Stimulated activated naive CD4-positive, alpha-beta T cell (primary cell): ENCODE measurements around the gene HBB.

Source experiments
- DNase-seq, 6 experiments: peaks; one replicate each; lab custom pipeline; 2025; lab: John Stamatoyannopoulos, UW

HBB gene

DNA sequence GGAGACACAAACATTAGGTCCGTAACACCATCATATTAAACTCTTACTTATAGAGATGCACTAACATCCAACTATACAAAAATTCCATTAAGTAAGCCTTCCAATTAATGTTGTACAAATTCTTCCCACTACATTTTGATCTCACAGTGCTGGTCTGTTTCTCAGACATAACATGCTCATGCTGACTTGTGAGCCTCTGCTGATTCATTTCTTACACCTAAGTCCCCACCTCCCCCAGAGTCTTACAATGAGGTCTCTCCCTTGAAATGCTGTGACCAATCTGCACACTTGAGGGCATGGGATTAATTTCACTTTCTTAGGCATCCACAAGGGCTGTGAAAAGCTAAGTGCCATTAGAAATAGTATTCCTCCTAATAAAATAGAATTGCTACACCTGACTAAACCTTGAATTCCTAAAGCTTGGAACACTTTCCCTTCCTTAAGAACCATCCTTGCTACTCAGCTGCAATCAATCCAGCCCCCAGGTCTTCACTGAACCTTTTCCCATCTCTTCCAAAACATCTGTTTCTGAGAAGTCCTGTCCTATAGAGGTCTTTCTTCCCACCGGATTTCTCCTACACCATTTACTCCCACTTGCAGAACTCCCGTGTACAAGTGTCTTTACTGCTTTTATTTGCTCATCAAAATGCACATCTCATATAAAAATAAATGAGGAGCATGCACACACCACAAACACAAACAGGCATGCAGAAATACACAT is 20.8 kb upstream of the HBB start:
- DNase-seq: no peak

DNA sequence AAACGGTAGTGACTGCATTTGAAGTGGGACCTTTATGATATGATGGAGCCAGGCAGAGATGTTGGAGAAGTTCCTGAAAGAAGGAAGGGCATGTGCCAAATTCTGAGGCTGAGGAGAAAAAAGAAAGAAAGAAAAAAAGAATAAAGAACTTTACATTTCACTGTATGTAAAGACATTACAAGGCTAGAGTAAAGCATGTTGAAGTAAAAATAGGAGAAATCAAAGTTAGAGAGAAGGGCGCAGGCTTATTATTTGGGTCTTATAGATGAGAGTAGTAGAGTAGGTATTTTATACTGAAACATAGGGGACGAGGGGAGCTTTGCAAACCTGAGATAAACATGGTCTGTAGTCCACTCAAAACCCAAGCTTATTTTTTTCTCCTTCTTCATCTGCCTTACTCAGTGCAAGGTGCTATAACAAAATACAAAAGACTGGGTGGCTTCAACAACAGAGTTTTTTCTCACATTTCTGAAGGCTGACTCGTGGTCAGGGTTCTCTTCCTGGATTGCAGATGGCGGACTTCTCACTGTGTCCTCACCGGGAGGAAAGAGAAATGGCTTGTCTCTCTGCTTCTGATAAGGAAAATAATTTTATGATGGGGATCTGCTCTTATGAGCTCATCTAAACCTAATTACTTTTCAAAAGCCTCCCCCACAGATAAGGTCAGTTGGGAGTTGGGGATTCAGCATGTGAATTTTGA is 20.1 kb upstream of the HBB start:
- DNase-seq: no peak

DNA sequence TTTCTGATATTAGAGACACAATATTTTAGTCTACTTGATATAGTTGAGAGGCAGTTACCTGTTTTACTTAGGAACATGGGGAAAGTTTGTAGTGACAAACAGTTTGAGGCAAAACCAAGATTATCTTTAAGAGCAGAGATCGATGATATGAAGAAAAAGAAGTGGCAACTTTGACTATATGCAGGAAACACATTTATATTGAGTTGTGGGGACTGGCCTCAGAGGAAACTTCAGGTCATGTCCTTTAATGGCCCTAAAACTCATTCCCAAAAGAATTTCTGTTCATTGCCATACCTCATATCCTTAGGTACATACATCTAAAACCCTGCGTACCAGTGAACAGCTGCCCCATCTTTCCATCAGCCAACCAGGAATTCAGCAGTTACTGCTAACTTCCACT is 18.3 kb upstream of the HBB start:
- DNase-seq: no peak

DNA sequence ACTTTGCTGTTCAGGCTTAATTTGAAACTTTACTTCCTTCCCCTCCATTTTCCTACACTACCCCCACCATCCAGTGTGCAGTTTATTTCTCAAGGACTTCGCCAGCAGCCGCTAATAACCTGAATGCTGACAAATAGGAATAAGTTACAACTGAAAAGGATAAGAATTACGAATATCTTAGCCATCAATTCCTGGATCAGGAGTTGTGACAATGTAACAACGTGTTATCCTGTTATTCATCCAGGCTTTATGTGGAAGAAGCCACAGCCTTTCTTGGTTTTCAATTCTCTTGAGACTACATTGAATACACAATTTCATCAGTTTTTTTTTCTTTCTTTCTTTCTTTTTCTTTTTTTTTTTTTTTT is 16.9 kb upstream of the HBB start:
- no peak for DNase-seq

DNA sequence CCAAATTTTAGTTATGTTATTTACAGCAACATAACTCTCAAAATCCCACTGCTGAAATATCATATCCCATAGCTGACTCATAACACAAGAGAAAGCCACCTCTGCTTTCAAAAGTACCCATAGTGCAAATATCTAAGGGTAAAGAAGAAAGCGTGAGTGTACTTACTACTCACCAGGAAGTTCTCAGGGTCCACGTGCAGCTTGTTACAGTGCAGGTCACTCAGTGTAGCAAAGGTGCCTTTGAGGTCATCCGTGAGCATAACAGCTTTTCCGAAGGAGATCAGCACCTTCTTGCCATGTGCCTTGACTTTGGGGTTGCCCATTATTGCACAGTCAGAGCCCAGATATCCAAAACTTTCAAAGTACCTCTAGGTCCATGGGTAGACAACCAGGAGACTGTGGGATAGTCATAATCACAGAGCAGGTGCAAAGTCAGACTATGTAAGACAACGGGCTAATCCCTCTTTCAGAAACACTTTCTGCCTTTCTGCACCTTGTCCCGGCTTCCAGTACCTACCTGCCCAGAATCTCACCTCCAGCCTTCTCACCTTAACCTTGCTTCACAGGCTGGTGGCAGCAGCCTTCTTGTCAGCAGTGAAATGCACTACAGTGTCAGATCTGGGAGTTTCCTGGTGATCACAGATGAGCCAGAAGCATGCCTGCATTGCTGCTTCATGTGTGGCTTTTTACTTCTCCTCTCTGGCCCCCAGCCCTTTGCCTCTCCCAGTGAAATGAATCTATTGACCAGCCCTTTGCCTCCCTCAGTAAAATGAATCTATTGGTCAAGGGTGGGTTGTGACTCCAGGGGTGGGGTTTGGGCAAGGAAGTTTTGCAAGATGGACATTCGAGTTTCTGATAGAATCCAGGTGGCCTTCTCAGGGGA is 16.3 kb upstream of the HBB start:
- no peak for DNase-seq

DNA sequence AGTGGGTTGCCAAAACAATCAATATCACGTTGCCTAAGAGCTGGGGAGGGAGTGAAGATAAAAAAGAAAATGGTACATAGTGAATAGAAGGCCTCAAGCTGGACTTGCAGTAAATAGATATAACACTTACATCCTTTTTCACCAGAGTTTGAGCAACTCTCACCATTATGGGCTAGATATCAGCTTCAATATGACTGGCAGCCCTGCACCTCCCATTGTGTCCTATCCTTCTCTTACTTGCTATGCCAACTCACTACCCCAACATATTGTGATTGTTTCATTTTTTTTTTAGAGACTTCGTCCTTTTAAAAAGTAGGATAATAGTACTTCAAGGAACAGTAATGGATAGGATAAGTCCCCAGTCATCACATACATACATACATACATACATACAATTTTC is 15.3 kb upstream of the HBB start:
- no peak for DNase-seq

DNA sequence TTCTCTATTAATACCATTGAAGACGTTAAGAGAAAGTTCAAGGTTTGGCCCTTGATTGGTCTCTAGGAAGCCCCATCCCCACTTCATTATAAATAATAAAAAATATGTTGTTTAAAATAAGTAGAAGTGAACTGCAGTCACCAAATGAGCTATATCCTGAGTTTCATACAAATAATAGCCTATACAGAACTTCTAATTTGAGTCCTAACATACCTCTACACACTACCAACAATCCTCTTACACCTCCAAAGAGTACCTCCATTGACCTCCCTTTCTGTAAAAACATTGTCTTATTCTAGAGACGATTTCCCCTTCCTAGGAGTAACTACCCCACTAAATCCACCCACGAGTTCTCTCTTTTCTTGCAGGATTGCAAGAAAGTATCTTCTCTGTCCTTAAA is 14.6 kb upstream of the HBB start:
- no peak for DNase-seq

DNA sequence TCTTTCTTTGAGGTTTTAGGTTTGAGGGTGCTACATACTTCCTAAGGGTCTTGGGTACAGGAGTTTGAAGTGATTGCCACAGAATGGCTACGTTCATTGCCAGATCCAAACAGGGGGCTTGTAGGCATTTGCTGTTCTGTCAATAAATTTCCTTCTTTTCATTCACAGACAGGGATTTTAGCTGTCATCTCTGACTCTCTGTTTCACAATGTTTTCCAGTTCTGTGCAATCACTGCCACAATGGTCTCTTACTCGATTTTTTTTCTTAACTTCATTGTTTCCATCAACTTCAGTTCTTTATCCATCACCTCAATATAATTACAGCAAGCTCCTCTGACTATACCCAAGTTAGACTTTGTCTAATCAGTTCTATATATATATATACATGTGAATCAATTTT is 13.6 kb upstream of the HBB start:
- DNase-seq: no peak

DNA sequence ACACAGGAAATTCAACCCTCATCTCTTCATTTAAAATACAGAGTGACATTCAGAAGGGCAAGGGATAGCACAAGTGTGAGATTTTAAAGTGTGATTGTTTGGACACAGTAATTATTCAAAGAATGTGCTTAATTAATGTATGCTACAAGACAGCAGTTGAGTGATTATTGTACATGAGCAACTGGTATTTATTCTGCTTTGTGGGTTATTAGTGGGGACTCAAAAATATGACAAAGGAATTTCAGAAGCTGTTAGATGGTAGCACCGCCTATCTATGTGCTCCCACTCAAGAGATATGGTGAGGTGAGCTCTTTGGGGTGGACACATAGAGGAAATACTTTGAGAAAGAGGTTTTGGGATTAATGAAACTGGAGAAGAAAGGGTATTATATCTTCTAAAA is 13.2 kb upstream of the HBB start:
- no peak for DNase-seq

DNA sequence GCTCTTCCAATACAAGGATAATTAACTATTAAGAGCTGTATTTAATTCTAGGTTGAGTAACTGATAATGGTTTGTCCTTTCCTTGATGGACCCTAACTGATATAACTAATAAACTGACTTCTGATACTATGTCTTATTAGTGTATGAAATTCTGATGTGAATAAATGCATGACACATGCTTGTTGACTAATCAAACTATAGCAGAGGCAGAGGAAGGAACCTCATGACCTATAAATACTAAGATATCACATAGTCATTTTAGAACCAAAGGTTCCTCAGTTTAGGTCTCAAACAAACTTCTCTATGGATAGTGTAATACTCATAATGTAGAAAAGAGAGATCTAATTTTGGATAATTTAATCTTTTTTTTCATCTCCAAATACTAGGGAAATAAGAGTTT is 12.2 kb upstream of the HBB start:
- DNase-seq: no peak

DNA sequence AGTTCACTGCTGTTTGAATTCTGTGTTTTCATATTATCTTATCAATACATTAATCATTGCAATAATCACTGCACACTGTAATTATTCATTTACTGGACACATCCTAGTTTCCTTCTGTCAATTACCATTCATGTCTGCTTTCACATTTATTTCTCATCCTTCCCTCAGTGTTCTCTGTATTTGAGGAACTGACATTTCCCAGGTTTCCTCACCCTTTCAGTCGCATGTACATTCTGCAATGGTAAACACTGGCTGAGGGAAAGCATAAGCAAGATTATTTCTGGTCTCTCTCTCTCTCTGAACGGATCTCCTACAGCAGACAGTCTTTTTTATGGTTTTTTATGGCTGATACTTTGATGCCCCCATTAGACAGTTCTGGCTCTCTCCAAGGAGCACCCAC is 11.6 kb upstream of the HBB start:
- no peak for DNase-seq

DNA sequence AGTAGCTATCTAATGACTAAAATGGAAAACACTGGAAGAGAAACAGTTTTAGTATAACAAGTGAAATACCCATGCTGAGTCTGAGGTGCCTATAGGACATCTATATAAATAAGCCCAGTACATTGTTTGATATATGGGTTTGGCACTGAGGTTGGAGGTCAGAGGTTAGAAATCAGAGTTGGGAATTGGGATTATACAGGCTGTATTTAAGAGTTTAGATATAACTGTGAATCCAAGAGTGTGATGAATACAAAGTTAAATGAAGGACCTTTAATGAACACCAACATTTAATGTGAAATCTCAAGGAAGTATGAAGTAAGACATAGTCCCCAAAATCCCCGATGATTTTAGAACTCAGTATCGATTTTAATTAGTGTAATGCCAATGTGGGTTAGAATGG is 10.5 kb upstream of the HBB start:
- DNase-seq: no peak

DNA sequence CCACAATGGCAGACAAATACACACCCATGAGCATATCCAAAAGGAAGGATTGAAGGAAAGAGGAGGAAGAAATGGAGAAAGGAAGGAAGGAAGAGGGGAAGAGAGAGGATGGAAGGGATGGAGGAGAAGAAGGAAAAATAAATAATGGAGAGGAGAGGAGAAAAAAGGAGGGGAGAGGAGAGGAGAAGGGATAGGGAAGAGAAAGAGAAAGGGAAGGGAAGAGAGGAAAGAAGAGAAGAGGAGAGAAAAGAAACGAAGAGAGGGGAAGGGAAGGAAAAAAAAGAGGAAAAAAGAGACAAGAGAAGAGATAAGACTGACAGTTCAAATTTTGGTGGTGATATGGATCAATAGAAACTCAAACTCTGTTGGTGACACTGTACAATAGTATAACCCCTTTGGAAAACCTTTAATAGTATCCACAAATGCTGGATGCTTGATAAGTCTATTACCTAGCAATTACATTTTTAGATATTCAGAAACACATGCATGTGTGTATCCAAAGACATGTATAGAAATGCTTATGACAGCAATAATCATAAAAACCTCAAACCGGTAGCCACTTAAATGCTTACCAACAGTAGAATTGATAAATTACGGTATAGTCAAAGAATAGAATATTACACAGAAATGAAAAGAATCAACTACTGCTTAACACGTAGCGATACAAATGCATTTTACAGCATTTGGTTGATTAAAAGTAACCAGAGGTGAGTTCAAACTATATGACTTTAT is 8.7 kb upstream of the HBB start:
- no peak for DNase-seq

DNA sequence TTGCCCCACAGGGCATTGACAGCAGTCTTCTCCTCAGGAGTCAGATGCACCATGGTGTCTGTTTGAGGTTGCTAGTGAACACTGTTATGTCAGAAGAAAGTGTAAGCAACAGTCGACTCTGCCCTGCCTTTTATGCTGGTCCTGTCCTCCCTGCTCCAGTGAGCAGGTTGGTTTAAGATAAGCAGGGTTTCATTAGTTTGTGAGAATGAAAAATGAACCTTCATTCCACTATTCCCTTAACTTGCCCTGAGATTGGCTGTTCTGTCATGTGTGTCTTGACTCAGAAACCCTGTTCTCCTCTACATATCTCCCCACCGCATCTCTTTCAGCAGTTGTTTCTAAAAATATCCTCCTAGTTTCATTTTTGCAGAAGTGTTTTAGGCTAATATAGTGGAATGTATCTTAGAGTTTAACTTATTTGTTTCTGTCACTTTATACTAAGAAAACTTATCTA is 7.5 kb upstream of the HBB start, which contains the start of gene HBD:
TSS of gene HBD (minus strand) at position 103 of the 454 bp plus-strand sequence. CDS start at position 53, 50 bp downstream.
- DNase-seq: no peak

DNA sequence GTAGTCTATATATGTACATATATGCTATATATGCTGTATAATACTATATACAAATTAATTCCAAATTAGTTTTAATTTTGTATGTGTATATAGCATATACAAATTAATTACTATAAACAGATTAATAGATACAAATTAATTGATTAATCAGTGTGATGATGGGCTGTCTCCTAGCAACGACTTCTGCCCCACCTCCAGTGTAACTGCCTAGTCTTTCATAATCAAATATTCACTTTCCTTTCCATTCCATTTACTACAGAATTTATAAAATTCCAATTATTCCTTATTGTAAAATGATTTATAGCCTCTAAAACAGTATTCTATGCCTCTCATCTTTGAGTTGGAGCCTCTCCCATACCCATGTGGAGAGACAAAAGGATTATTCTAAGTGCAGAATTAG is 6.4 kb upstream of the HBB start:
- DNase-seq: no peak

DNA sequence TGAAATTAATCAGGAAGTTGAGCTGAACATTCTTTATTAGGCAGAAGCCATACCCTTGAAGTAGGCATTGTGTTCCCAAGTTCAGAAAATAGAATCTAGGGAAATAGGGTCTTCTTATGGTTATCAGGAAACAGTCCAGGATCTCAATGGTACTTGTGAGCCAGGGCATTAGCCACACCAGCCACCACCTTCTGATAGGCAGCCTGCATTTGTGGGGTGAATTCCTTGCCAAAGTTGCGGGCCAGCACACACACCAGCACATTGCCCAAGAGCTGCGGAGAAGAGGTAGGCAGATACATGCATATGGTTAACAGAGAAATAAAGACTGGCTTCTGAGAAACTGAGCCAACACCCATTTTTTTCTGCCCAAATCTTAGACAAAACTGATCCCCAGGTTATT is 6.0 kb upstream of the HBB start:
- no peak for DNase-seq

DNA sequence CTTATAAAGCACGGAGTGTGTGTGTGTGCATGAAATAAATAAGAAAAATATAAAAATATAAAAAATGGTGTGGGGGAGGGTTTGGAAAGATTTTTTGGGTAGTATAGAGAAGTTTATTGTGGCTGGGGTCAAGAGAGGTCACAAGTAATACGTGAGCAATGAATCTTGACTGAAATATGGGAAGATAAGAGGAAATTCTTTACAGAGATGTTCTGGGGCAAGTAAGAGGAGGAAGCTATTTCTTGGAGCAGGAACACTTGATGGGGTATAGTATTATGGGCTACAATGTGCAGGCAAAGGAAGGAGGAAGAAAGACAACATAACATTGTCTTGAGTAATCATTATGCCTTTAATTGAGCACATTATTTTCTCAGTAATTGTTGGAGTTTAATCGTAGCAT is 5.3 kb upstream of the HBB start:
- DNase-seq: no peak

DNA sequence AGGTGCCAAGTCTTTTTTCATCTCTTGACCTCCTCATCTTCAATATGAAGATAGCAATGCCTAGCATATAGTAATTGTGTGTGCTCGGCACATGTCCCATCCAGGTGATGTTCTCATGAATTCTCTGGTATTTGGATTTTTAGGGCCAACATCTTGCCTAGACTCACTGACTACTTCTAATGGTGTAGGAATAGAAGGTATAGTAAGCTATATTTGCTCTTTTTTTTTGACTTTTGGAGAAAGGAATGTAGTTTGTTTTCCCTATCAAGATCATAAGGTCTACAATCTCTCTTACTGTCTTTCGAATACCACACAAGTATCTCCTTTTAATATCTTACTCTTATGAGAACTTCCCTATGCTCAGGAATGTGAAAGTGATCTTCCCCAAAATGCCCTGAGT is 4.2 kb upstream of the HBB start:
- DNase-seq: no peak

DNA sequence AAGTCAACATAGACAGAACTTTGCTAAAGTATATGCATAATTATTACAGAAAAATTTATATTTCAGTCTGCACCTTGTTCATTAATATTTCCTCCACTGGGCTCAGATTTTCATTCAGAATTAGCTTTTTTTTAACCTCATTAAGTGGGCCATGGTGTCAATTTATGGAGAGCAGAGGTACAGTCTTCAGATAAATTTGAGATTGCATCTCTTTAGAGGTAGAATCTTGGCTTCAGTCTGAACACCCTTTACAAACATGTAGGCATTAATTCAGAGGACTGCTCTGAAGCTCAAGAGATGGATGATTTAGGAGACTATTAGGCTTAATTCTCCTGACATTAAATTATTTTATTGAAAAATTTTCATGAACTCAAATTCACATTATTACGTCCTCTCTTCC is 3.4 kb upstream of the HBB start:
- DNase-seq: no peak

DNA sequence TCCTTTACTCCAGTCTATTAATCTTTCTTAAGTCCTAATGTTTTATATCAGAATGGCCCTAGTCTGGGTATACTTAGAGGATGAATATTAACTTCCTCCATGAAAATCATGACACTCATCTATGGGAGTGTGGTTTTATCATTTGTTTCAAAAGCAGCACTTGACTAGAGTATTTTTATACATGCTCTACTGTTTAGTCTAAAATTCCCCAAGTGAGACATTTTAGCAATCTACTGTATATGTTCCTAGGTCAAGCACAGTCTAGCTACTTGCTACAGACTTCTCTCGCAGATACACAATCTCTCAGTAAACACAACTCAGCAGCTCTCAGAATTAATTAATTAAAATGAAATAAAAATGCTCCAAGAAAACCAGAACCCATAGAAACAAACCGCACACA is 2.9 kb upstream of the HBB start:
- no peak for DNase-seq

DNA sequence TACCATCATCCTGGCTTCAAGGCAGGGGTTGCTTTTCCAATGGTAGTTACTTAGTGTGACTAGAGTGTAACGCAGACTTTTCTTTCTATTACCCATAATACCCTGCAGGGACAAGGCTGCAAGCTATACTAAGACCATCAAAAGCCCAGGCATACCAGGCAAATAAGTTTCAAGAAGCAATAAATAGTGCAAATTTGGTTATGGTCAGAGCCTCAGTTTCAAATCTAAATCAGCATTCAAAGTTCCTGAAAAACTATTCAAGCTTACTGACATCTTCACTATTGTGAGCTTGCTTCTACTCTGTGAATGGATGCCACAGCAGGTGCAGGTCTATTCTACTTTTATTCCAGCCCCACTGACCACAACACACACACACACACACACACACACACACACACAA is 2.5 kb upstream of the HBB start:
- no peak for DNase-seq

DNA sequence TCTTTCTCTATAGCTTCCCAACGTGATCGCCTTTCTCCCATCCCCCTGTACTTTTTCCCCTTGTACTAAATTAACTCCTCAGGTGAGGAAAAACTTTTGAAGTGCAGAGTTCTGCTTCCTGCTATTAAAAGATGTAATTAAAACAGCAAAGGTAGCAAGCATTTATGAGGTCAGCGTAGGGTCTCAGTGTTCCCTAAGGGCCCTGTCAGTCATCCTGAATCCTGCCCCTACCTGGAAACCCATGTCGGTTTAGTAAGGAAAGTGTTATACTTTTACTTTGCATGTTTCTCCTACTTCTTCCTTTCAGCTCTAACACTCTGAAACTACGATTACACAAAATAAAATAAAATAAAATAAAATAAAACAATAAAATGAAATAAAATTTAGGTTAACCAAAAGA is 1.3 kb upstream of the HBB start:
- DNase-seq: no peak
